ENCODE data around the gene TEX19.

- TF ChIP-seq RCOR1 (conservative IDR thresholded peaks at IDR 0.05; ENCODE audit: low read depth, low read length): no peak
- no peak for TF ChIP-seq POLR2AphosphoS5 (IDR thresholded peaks at IDR 0.05; ENCODE audit: low read length)
- TF ChIP-seq NFYB (IDR thresholded peaks at IDR 0.05; ENCODE audit: insufficient read depth, low read depth, low read length): no peak
- no peak for TF ChIP-seq BCLAF1 (IDR thresholded peaks at IDR 0.05)
- no peak for TF ChIP-seq FOXK2 (IDR thresholded peaks at IDR 0.05)
- no peak for TF ChIP-seq TAF1 (IDR thresholded peaks at IDR 0.05; ENCODE audit: borderline replicate concordance, low read depth, low read length)
- no peak for TF ChIP-seq POLR2A (IDR thresholded peaks at IDR 0.05; ENCODE audit: low read depth, low read length)
- TF ChIP-seq CTCF (IDR thresholded peaks at IDR 0.05 in 2 of 3, conservative IDR thresholded peaks at IDR 0.05 in 1 of 3; ENCODE audit: control insufficient read depth in 2 of 3, extremely low read depth in 1 of 3, insufficient read depth in 1 of 3, low read depth in 3 of 3, low read length in 3 of 3): no peak
- TF ChIP-seq TARDBP (IDR thresholded peaks at IDR 0.05; ENCODE audit: borderline replicate concordance): no peak
- TF ChIP-seq MTA3 (IDR thresholded peaks at IDR 0.05; ENCODE audit: borderline replicate concordance, low read length): no peak
These were observed 7.7 kb downstream of the TEX19 start for GRCh38 chr17:82366749-82367148.
